AG09319 (cell line): Measurements from ENCODE around the gene LTF.
"Not testable (repeated sequence)": the region's sequence is repeated elsewhere in the genome, so short reads cannot be mapped to it uniquely, and the experiment has no call there.

Source experiments
- DNase-seq: peaks from one replicate; pipeline ENCODE4 v3.0.0-alpha.2; 2010; ENCODE audit warnings: low read depth; ENCODE audit errors: extremely low read depth
- TF ChIP-seq, protein P1 (sequence below): IDR thresholded peaks from 2 replicates; pipeline ENCODE4 v1.5.1; 2011; ENCODE audit warnings: low read depth, mild to moderate bottlenecking, inconsistent platforms, low read length, moderate library complexity

Gene LTF

DNA sequence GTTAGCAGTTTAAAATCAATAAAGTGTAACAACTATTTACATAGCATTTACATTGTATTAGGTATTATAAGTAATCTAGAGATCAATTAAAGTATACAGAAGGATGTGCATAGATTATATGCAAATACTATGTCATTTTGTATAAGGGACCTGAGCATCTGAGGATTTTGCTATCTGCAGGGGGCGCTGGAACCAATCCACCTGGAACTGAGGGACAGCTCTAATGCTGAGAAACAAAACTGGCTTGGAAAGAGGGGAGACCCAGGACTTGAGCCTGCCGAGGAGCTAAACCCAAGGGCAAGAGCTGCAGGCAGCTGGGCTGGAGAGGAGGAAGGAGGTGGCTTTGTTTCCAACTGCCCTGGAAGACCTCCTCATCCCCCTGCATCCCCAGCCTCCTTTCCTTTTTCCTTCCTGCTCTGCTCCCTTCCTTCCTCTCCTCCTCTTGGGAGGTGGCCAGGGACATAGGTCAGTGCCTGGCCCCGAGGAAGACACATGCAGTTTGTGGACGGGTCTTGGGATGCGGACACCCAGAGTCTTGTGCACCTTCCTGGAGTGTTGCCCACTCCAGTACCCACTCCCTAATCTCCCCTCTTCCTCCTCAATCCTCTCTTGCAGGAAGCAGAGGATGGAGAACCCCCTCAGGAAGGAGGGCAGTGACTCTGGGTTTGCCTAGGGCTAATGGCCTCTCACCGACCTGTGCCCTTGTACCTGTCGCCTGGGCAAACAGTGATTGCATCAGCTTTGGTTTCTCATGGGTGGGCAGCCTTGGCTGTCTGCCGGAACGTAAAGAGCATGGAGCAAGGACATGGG, 32.2 kb upstream of the LTF start:
- no peak for DNase-seq

DNA sequence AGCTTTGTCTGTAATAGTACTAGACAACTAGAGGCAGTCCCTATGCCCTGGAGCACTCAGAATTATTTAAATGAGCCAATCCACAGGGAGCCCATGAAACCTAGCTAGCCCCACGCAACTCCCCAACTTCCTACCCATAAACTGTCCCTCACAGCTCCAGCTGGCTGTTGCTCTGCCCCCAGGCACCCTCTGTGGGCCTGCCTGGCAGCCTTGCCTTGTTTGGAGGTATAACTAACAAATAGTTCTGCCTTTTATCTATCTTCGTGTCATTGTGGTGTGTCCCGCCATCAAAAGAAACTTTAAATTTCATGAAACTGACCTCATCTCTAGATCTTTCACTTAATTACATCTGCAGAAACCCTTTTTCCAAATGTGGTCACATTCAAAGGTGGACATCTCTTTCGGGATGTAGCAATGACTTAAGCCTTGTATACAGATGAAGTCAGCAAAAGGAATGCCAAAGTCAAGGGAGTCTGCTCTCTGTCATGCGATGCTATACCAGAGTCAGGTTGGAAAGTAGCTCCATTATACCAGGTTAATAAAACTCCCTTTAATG, 31.3 kb upstream of the LTF start:
- peak; percentile 43 for DNase-seq
- TF ChIP-seq, protein P1, sequence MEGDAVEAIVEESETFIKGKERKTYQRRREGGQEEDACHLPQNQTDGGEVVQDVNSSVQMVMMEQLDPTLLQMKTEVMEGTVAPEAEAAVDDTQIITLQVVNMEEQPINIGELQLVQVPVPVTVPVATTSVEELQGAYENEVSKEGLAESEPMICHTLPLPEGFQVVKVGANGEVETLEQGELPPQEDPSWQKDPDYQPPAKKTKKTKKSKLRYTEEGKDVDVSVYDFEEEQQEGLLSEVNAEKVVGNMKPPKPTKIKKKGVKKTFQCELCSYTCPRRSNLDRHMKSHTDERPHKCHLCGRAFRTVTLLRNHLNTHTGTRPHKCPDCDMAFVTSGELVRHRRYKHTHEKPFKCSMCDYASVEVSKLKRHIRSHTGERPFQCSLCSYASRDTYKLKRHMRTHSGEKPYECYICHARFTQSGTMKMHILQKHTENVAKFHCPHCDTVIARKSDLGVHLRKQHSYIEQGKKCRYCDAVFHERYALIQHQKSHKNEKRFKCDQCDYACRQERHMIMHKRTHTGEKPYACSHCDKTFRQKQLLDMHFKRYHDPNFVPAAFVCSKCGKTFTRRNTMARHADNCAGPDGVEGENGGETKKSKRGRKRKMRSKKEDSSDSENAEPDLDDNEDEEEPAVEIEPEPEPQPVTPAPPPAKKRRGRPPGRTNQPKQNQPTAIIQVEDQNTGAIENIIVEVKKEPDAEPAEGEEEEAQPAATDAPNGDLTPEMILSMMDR = no peak

More for the DNA sequence above, 32.2 kb upstream of the LTF start:
- TF ChIP-seq, protein P1 = peak; percentile 27

DNA sequence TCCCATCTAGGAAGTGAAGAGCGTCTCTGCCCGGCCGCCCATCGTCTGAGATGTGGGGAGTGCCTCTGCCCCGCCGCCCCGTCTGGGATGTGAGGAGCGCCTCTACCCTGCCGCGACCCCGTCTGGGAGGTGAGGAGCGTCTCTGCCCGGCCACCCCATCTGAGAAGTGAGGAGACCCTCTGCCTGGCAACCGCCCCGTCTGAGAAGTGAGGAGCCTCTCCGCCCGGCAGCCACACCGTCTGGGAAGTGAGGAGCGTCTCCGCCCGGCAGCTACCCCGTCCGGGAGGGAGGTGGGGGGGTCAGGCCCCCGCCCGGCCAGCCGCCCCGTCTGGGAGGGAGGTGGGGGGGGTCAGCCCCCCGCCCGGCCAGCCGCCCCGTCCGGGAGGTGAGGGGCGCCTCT, 29.8 kb upstream of the LTF start:
- not testable (repeated sequence) for DNase-seq

- TF ChIP-seq, protein P1 = no peak
- DNase-seq = no peak
Observed at GRCh38 chr3:46492890-46493547, 28.3 kb upstream of the LTF start.

DNA sequence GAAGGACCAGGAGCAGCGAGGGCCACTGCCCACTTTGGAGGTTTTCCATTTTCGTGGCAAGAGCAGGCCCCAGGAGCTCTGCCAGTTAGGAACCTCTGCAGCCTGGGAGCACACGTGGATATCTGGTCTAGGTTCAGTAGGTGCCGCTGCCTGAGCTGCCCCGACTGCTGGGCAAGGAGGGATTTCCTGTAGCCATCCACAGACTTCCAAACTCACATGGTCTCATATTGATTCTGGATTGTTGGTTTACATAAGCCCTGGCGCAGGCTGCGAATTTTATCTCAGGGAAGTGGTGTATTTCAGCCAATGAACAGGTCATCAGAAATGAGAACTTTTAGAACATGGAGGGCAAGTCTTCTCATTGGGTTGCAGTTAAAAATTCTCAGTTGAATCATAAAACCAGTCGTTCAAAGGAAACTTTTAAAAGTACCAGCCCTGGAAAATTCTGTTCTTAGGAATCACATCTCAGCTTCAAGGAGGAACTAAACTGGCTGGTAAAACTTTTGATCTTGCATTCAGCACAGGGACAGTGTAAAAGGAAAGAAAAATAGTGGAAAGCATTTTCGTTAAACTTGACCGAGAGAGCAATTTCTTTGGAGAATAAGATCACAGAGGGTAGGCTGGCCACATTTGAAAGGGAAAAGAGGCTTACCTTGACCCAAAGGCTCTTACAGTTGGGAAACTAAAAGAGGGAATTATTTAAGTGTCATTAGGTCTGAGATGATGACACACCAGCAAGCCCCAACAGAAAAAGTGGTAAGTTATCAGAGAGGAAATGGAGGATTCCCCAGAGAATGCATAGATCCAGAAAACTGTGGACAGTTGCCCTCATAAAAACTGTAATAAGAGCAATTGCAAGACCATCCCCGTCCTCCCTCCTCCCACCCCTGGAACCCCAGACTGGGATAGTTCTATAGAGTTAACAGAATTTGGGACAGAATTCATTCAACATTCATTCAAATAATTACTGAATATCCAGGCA, 26.7 kb upstream of the LTF start:
- TF ChIP-seq, protein P1 = no peak
- no peak for DNase-seq

DNA sequence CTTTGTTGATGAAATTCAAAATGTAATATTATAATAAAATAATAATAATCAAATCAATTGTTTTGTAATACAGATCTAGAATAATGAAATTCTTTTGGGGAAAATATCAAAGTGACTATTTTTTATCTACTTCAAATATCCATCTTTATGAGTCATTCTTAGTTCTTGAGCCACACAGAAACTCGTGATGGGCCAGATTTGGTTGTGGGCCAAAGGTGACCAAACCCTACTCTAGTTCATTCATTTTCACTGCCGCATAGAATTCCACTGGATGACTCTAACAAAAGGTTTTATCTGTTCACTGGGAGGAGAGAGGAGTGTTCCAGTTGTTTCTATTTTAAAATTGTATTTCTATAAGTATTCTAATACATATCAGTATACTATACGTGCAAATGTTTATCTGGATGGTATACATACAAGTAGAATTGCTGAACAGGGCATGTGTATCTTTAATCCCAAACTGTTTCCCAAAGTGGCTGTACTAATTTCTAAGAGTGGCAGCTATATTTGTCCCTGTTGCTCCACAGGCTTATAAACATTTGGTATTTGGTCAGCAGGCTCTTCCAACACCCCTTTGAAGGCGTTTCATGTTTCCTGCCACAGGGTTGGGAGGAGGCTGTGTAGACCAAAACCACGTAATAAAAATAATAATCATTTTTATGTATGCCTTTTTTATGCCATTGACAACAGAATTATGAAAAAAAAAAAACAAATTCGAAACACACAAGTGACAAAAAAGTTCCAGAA, 25.8 kb upstream of the LTF start:
- no peak for DNase-seq

More for the DNA sequence above, 25.8 kb upstream of the LTF start:
- TF ChIP-seq, protein P1 = no peak
